OCI-LY3 (cell line): Measurements from ENCODE around the gene UBE3A.

Source experiments
- H2AFZ ChIP-seq: fragments of 200-600, 300-600 bp; shearing (Covaris generic); 2 replicates; pipeline ENCODE4 v1.6.0; 2014; ENCODE audit warnings: antibody characterized with exemption, low read depth, low read length
- H3K27ac ChIP-seq: fragments of 200-600, 300-600 bp; sonication (generic); 2 replicates; pipeline ENCODE4 v1.5.1; 2014; ENCODE audit warnings: mild to moderate bottlenecking, low read length, moderate library complexity, mixed read lengths
- H3K27me3 ChIP-seq: fragments of 200-600, 300-600 bp; sonication (generic); 2 replicates; pipeline ENCODE4 v1.6.1; 2014; ENCODE audit warnings: low read depth, low read length, mixed read lengths
- H3K36me3 ChIP-seq: fragments of 200-600, 300-600 bp; sonication (generic); replicated peaks from 2 replicates; pipeline ENCODE3; 2014; ENCODE audit warnings: low read depth, low read length, mixed read lengths
- H3K4me1 ChIP-seq: fragments of 300-600, 200-600 bp; sonication (generic); 2 replicates; pipeline ENCODE4 v1.6.1; 2014; ENCODE audit warnings: low read length, mixed read lengths
- H3K4me2 ChIP-seq: fragments of 200-600, 300-600 bp; sonication (generic); 2 replicates; pipeline ENCODE4 v1.6.1; 2014; ENCODE audit warnings: low read length, mixed read lengths
- H3K4me3 ChIP-seq: fragments of 300-600, 200-600 bp; sonication (generic); 2 replicates; pipeline ENCODE4 v1.5.1; 2014; ENCODE audit warnings: antibody characterized with exemption, mild to moderate bottlenecking, low read length, moderate library complexity
- H3K79me2 ChIP-seq: fragments of 300-600, 200-600 bp; shearing (Covaris generic); 2 replicates; pipeline ENCODE4 v1.6.1; 2014; ENCODE audit warnings: mild to moderate bottlenecking, low read length, mixed read lengths
- H3K9ac ChIP-seq: fragments of 300-600, 200-600 bp; shearing (Covaris generic); 2 replicates; pipeline ENCODE4 v1.6.0; 2014; ENCODE audit warnings: mild to moderate bottlenecking, low read length, moderate library complexity
- H3K9me3 ChIP-seq: fragments of 200-600, 300-600 bp; shearing (Covaris generic); 2 replicates; pipeline ENCODE4 v1.6.1; 2014; ENCODE audit warnings: low read length, mixed read lengths; ENCODE audit not compliant: insufficient read depth
- H4K20me1 ChIP-seq: fragments of 200-600, 300-600 bp; sonication (generic); 2 replicates; pipeline ENCODE4 v1.6.1; 2016; ENCODE audit warnings: low read length, mixed read lengths; ENCODE audit not compliant: insufficient read depth
- CTCF ChIP-seq: fragments of 200-600, 300-600 bp; sonication (generic); IDR thresholded peaks from 2 replicates; pipeline ENCODE4 v1.5.1; 2014; ENCODE audit warnings: antibody characterized with exemption, low read length, low read depth
- EZH2phosphoT487 ChIP-seq: fragments of 200-600 bp; shearing (Covaris generic); IDR thresholded peaks from 2 replicates; pipeline ENCODE4 v1.6.1; 2018; ENCODE audit warnings: antibody characterized with exemption, mixed run types, low read depth

UBE3A gene

DNA sequence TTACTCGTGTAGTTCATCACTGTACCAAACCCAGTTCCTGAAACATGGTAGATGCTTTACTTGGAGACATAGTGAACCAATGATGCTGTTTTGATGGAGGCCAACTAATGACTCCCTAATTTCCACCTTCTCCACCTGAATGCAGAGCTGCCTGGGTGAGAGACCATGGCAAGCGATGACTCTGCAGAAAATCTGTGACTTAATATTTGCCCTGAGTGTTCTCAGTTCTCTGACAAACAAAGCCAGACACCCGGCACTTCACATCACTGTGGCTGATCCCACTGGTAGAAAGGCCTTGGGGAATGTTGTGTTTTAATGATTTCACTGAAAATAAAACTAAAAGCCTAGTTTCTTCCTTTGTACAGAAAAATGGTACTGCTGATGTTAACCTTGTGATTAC, 39.5 kb upstream of the UBE3A start:
- TF ChIP-seq EZH2phosphoT487, result no peak
- TF ChIP-seq CTCF, result no peak
- Histone ChIP-seq H3K27me3 (no peaks in the 10 kb centered on the region), H3K27ac (no peak overlapping the region), H3K9me3 (no peaks in the 10 kb centered on the region), H3K79me2 (no peaks in the 10 kb centered on the region), H3K36me3 (no peaks in the 10 kb centered on the region), H2AFZ (no peak overlapping the region), H3K4me1 (no peaks in the 10 kb centered on the region), H3K4me3 (no peak overlapping the region), H3K4me2 (no peak overlapping the region), H3K9ac (no peak overlapping the region), H4K20me1 (no peaks in the 10 kb centered on the region)

- no peak overlapping the region for H2AFZ ChIP-seq
- no peaks in the 10 kb centered on the region for H3K9me3 ChIP-seq
- no peaks in the 10 kb centered on the region for H3K36me3 ChIP-seq
- H3K79me2 ChIP-seq, result no peaks in the 10 kb centered on the region
- no peak overlapping the region for H3K4me2 ChIP-seq
- no peaks in the 10 kb centered on the region for H3K27me3 ChIP-seq
- H3K9ac ChIP-seq, result no peak overlapping the region
- no peak overlapping the region for H3K4me3 ChIP-seq
- no peaks in the 10 kb centered on the region for H3K4me1 ChIP-seq
- TF ChIP-seq EZH2phosphoT487, result no peak
- TF ChIP-seq CTCF, result no peak
- H4K20me1 ChIP-seq, result no peaks in the 10 kb centered on the region
- no peak overlapping the region for H3K27ac ChIP-seq
These were observed 39.0 kb upstream of the UBE3A start for GRCh38 chr15:25477816-25478215.

DNA sequence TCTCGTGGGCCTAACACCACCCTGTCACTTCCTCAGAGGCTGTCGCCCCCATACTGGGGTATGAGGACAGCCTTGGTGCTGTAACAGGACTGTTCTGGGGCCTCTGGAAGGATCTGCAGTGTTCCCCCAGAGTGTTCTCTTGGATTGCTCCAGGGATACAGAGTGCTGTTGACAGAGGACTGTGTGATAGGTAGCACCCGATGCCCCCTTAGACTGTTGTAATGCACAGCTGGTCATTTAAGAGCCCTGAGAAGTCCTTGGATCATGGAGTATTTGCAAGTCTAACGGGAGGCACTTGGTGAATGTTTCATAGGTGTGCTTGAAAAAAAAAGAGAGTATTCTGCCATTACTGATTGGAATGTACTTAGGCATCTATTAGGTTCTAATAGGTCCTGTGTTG, 35.4 kb upstream of the UBE3A start:
- Histone ChIP-seq H3K9me3 (0 out of 2 replicates have a peak, but pooled peaks cover 4% of the 10 kb centered on the region), H3K4me1 (no peaks in the 10 kb centered on the region), H3K4me2 (no peak overlapping the region), H3K9ac (no peak overlapping the region), H3K79me2 (no peaks in the 10 kb centered on the region), H3K36me3 (no peaks in the 10 kb centered on the region), H3K27ac (no peak overlapping the region), H2AFZ (no peak overlapping the region), H3K27me3 (no peaks in the 10 kb centered on the region), H4K20me1 (no peaks in the 10 kb centered on the region), H3K4me3 (no peak overlapping the region)
- TF ChIP-seq CTCF (no peak), EZH2phosphoT487 (no peak)

GRCh38 chr15:25470230-25470629, 31.4 kb upstream of the UBE3A start:
- no peak overlapping the region for H3K4me2 ChIP-seq
- TF ChIP-seq CTCF, result no peak
- TF ChIP-seq EZH2phosphoT487, result no peak
- H3K4me1 ChIP-seq, result no peaks in the 10 kb centered on the region
- H4K20me1 ChIP-seq, result no peaks in the 10 kb centered on the region
- H2AFZ ChIP-seq, result no peak overlapping the region
- 0 out of 2 replicates have a peak, but pooled peaks cover 4% of the 10 kb centered on the region for H3K9me3 ChIP-seq
- no peak overlapping the region for H3K4me3 ChIP-seq
- H3K79me2 ChIP-seq, result no peaks in the 10 kb centered on the region
- H3K27me3 ChIP-seq, result no peaks in the 10 kb centered on the region
- no peak overlapping the region for H3K27ac ChIP-seq
- no peak overlapping the region for H3K9ac ChIP-seq
- no peaks in the 10 kb centered on the region for H3K36me3 ChIP-seq
